ENCODE data around the gene TOX2.

TOX2 gene

GRCh38 chr20:44028868-44029847 lies 114.5 kb downstream of the TOX2 start:
- no peak for TF ChIP-seq ZNF274 (IDR thresholded peaks at IDR 0.05; ENCODE audit: low read depth, low read length)
- no peak overlapping the region; the same call in 1 of the 2 replicates for H3K4me3 ChIP-seq (ENCODE audit: low read length)

- H3K4me3 ChIP-seq (ENCODE audit: low read length): no peak overlapping the region
- TF ChIP-seq ZNF274 (IDR thresholded peaks at IDR 0.05; ENCODE audit: low read depth, low read length): no peak
Measured at GRCh38 chr20:44029848-44030230, 115.2 kb downstream of the TOX2 start.

GRCh38 chr20:44030394-44030793 lies 115.7 kb downstream of the TOX2 start:
- no peak for TF ChIP-seq ZNF274 (IDR thresholded peaks at IDR 0.05; ENCODE audit: low read depth, low read length)
- no peak overlapping the region for H3K4me3 ChIP-seq (ENCODE audit: low read length)

- H3K4me3 ChIP-seq (ENCODE audit: low read length): no peak overlapping the region
- no peak for TF ChIP-seq ZNF274 (IDR thresholded peaks at IDR 0.05; ENCODE audit: low read depth, low read length)
Measured at GRCh38 chr20:44031001-44031574, 116.4 kb downstream of the TOX2 start.

GRCh38 chr20:44031781-44032582 lies 117.3 kb downstream of the TOX2 start:
- TF ChIP-seq ZNF274 (IDR thresholded peaks at IDR 0.05; ENCODE audit: low read depth, low read length): no peak
- H3K4me3 ChIP-seq (ENCODE audit: low read length): no peak overlapping the region

GRCh38 chr20:44032583-44033331 lies 118.1 kb downstream of the TOX2 start:
- no peak overlapping the region for H3K4me3 ChIP-seq (ENCODE audit: low read length)
- TF ChIP-seq ZNF274 (IDR thresholded peaks at IDR 0.05; ENCODE audit: low read depth, low read length): no peak

GRCh38 chr20:44033344-44033743 lies 118.7 kb downstream of the TOX2 start:
- no peak overlapping the region for H3K4me3 ChIP-seq (ENCODE audit: low read length)
- no peak for TF ChIP-seq ZNF274 (IDR thresholded peaks at IDR 0.05; ENCODE audit: low read depth, low read length)

- no peak overlapping the region for H3K4me3 ChIP-seq (ENCODE audit: low read length)
- no peak for TF ChIP-seq ZNF274 (IDR thresholded peaks at IDR 0.05; ENCODE audit: low read depth, low read length)
Measured at GRCh38 chr20:44033873-44034272, 119.2 kb downstream of the TOX2 start.

- TF ChIP-seq ZNF274 (IDR thresholded peaks at IDR 0.05; ENCODE audit: low read depth, low read length): no peak
- H3K4me3 ChIP-seq (ENCODE audit: low read length): no peak overlapping the region
Measured at GRCh38 chr20:44034451-44034850, 119.8 kb downstream of the TOX2 start.

- TF ChIP-seq ZNF274 (IDR thresholded peaks at IDR 0.05; ENCODE audit: low read depth, low read length): no peak
- H3K4me3 ChIP-seq (ENCODE audit: low read length): no peak overlapping the region
Measured at GRCh38 chr20:44034965-44035635, 120.4 kb downstream of the TOX2 start.

- no peak for TF ChIP-seq ZNF274 (IDR thresholded peaks at IDR 0.05; ENCODE audit: low read depth, low read length)
Measured at GRCh38 chr20:44035924-44036323, 121.3 kb downstream of the TOX2 start.

GRCh38 chr20:44036441-44036840 lies 121.8 kb downstream of the TOX2 start:
- TF ChIP-seq ZNF274 (IDR thresholded peaks at IDR 0.05; ENCODE audit: low read depth, low read length): no peak
- no peak overlapping the region for H3K4me3 ChIP-seq (ENCODE audit: low read length)

More at GRCh38 chr20:44035924-44036323, 121.3 kb downstream of the TOX2 start:
- H3K4me3 ChIP-seq (ENCODE audit: low read length): no peak overlapping the region

GRCh38 chr20:44038681-44039123 lies 124.0 kb downstream of the TOX2 start:
- H3K4me3 ChIP-seq (ENCODE audit: low read length): no peak overlapping the region
- no peak for TF ChIP-seq ZNF274 (IDR thresholded peaks at IDR 0.05; ENCODE audit: low read depth, low read length)
